ENCODE measurements around the gene NPC1L1.

Gene NPC1L1

DNA sequence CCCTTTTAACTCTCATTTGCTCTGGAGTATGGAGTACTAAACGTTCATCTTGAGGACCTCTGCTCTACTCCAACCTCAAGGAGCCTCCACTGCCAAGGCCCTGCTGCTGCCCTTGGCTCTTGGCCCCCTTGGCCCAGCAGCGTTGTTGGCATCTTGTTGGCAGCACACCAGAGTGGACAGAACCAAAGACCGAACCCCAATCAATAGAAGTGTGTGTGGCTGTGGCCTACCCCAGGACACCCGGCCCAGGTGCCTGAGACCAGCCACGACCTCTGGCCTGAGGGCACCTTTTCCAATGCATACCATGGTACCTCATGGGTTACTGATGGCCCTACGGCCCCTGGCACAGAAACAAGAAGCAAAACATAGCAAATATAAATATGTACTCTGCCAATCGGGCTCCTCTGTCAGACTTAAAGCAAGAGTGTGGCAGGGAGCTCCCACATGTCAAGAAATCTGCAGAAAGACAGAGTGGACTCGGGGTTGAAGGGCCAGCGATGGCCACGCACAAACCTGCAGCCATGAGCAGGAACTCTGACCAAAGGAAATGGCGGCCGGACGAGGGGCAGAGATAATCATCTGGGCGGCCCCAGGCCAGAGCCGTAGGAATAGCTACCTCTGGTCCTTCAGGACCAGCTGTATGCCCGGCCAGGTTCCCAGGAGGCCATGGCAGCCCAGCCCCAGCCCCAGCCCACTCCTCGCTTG lies 2.9 kb downstream of the NPC1L1 start:
- CTCF ChIA-PET: interaction anchor here (1.2 kb wide), 1 partner anchor 298 kb away, joined by 3 read pairs; no protein-coding TSS in a partner anchor
- Histone ChIP-seq H3K36me3 (ENCODE audit: control insufficient read depth in 2 of 2, insufficient read depth in 1 of 2, low read length in 2 of 2) (no peaks in the 10 kb centered on the region), H3K9me3 (ENCODE audit: control insufficient read depth, insufficient read depth, low read depth, low read length) (no peaks in the 10 kb centered on the region), H3K4me3 (ENCODE audit: low read depth, low read length) (no peak overlapping the region), H3K27ac (ENCODE audit: extremely low read depth, low read depth, low read length) (no peak overlapping the region), H3K4me1 (ENCODE audit: control insufficient read depth, insufficient read depth, low read length) (no peaks in the 10 kb centered on the region)
- no peak for TF ChIP-seq ZNF521 (tag by site-specific recombination; IDR thresholded peaks at IDR 0.05)
- no peak for TF ChIP-seq ZNF391 (tag by site-specific recombination; IDR thresholded peaks at IDR 0.05; ENCODE audit: borderline replicate concordance, low read depth)
- TF ChIP-seq ZFP3 (tag by site-specific recombination; IDR thresholded peaks at IDR 0.05; ENCODE audit: low read depth): no peak
- TF ChIP-seq PRDM6 (tag by site-specific recombination; IDR thresholded peaks at IDR 0.05): no peak
- no peak for TF ChIP-seq ZNF76 (tag by site-specific recombination; IDR thresholded peaks at IDR 0.05; ENCODE audit: borderline replicate concordance, low read depth)
- no peak for TF ChIP-seq GLI4 (tag by site-specific recombination; IDR thresholded peaks at IDR 0.05)
- no peak for TF ChIP-seq PRDM10 (tag by site-specific recombination; IDR thresholded peaks at IDR 0.05)
- no peak for TF ChIP-seq ZNF266 (tag by site-specific recombination; IDR thresholded peaks at IDR 0.05; ENCODE audit: low read depth)
- TF ChIP-seq ZNF132 (tag by site-specific recombination; IDR thresholded peaks at IDR 0.05; ENCODE audit: borderline replicate concordance): no peak
- no peak for TF ChIP-seq ZNF544 (tag by site-specific recombination; IDR thresholded peaks at IDR 0.05)
- TF ChIP-seq ZNF48 (tag by site-specific recombination; IDR thresholded peaks at IDR 0.05): no peak
- TF ChIP-seq ZNF23 (tag by site-specific recombination; IDR thresholded peaks at IDR 0.05; ENCODE audit: borderline replicate concordance): no peak
- TF ChIP-seq, protein P1, sequence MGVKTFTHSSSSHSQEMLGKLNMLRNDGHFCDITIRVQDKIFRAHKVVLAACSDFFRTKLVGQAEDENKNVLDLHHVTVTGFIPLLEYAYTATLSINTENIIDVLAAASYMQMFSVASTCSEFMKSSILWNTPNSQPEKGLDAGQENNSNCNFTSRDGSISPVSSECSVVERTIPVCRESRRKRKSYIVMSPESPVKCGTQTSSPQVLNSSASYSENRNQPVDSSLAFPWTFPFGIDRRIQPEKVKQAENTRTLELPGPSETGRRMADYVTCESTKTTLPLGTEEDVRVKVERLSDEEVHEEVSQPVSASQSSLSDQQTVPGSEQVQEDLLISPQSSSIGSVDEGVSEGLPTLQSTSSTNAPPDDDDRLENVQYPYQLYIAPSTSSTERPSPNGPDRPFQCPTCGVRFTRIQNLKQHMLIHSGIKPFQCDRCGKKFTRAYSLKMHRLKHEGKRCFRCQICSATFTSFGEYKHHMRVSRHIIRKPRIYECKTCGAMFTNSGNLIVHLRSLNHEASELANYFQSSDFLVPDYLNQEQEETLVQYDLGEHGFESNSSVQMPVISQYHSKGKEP (tag by site-specific recombination; IDR thresholded peaks at IDR 0.05): no peak
- no peak for TF ChIP-seq ZBTB1 (tag by site-specific recombination; IDR thresholded peaks at IDR 0.05)
- TF ChIP-seq ZNF768 (tag by site-specific recombination; IDR thresholded peaks at IDR 0.05): no peak
- TF ChIP-seq, protein P2, sequence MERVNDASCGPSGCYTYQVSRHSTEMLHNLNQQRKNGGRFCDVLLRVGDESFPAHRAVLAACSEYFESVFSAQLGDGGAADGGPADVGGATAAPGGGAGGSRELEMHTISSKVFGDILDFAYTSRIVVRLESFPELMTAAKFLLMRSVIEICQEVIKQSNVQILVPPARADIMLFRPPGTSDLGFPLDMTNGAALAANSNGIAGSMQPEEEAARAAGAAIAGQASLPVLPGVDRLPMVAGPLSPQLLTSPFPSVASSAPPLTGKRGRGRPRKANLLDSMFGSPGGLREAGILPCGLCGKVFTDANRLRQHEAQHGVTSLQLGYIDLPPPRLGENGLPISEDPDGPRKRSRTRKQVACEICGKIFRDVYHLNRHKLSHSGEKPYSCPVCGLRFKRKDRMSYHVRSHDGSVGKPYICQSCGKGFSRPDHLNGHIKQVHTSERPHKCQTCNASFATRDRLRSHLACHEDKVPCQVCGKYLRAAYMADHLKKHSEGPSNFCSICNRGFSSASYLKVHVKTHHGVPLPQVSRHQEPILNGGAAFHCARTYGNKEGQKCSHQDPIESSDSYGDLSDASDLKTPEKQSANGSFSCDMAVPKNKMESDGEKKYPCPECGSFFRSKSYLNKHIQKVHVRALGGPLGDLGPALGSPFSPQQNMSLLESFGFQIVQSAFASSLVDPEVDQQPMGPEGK (tag by site-specific recombination; IDR thresholded peaks at IDR 0.05): no peak
- no peak for TF ChIP-seq ZFHX2 (tag by site-specific recombination; conservative IDR thresholded peaks at IDR 0.05)
- POLR2A ChIA-PET: no interaction called here

Measured in HEK293 (cell line).